Posterior cingulate gyrus (tissue), 11 donors: ENCODE data around the gene SAMD7.

Experiments
- DNase-seq, 10 donors: peaks; one replicate each; pipeline versions ENCODE4 v3.0.0 to v3.0.0-alpha.2; 2020 to 2021; ENCODE audit warnings: mixed read lengths in 3 of 10
- intact Hi-C: fragments of 100-400 bp; cut with DNase I; formaldehyde crosslinking; loops from one replicate; pipeline ENCODE4 v1.15.1; 2023

The SAMD7 gene

DNA sequence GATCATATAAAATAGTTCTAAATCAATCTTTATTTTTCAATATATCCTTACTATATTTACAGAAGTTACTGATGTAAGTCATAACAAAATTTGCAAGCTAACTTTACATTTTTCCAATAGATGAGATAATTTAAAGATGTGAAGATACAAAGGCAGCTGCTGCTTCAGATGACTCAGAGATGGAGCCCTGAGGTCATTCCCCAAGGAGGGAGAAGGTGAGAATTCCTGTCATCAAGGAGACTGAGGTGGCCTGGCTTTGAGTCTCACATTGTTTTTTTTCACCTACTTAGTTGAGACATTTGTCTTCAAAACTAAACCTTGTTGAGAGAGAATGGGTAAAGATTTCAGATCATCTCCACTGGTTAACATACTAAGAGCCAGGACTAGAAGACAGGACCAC, 3.9 kb upstream of the SAMD7 start:
- DNase-seq = no peak
- intact Hi-C loops = no loop called here

- no peak for DNase-seq
- intact Hi-C loops = no loop called here
Measured at GRCh38 chr3:169907944-169908343, 3.4 kb upstream of the SAMD7 start.

- intact Hi-C loops = no loop called here
Measured at GRCh38 chr3:169913323-169913722, 2.0 kb downstream of the SAMD7 start.

DNA sequence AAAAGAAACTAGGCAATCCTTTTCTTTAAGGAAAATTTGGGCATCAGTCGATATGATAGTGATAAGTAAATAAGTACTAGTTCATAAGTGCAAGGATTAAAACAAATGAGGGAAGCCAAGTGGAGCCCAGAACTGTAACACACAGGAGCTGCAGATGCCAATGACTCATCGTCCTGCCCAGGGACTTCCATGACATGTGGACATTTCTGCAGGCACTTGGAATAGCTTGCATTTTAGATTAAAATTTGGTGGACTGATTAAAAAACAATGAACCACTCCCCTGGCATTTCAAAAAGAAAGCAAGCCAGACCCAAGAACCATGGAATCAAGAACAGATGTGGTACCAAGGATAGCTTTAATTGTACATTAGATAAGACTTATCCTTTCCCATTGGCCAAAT, 2.9 kb downstream of the SAMD7 start:
- no peak for DNase-seq

More at GRCh38 chr3:169913323-169913722, 2.0 kb downstream of the SAMD7 start:
- no peak for DNase-seq

DNA sequence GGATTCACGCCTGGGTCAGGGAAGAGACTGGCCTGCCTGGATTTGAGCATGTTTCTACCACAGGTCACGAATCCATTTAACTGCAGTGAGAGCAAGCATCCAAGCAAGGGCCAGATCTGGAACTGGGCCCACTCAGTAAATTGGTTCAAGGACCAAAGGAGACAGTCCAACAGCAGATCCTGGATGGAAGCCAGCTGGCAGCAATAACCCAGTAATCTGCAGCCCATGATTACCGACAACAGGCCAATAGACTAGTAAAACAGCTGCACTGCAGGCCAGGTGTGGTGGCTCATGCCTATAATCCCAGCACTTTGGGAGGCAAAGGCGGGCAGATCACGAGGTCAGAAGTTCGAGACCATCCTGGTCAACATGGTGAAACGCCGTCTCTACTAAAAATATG, 11.8 kb downstream of the SAMD7 start:
- intact Hi-C loops = no loop called here
- DNase-seq = peak in 1 of 10 donors; percentile 16

More for the DNA sequence above, 2.9 kb downstream of the SAMD7 start:
- intact Hi-C loops = no loop called here

- DNase-seq = no peak
- intact Hi-C loops = no loop called here
Measured at GRCh38 chr3:169923831-169924230, 12.5 kb downstream of the SAMD7 start.

GRCh38 chr3:169929830-169930519, 18.6 kb downstream of the SAMD7 start:
- intact Hi-C loops = no loop called here
- no peak for DNase-seq

DNA sequence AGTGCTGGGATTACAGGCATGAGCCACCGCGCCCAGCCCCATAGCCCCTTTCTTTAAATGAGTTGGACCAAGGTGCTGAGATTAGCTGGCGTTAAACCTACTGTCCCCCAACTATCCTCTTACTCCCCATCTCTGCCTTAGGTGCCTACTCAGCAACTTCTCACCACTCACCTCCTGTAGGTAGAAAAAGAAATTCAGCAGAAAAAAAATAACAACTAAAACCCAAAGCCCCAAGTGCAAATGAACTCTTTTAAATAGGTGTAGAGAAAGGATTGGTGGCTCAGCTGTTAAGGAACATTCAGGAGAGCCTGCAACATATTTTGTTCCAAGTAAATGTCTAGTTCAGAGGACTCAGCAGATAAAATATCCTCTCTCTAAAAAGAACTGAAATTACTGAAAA, 19.5 kb downstream of the SAMD7 start:
- no peak for DNase-seq
- intact Hi-C loops = no loop called here

- DNase-seq = no peak
- intact Hi-C loops = no loop called here
Measured at GRCh38 chr3:169931747-169932520, 20.6 kb downstream of the SAMD7 start.

DNA sequence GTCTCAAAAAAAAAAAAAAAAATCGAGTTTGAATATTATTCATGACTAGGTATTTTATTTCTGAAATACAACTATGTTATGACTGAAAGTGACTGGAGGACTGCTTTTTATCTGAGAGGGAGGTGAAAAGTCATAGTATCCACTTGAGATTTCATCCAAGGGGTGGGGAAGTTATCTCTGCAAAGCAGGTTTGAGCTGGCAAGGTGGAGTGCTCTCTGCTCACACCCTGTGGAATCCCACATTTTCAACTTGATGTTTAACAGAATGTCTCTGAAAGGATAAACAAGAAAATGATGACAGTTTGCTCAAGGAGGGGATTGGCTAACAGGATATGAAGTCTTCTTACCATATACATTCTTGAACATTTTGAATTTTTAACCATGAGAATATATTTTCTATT, 27.9 kb downstream of the SAMD7 start:
- DNase-seq = no peak
- intact Hi-C loops = no loop called here

- intact Hi-C loops = no loop called here
- DNase-seq = no peak
Measured at GRCh38 chr3:169939751-169940150, 28.4 kb downstream of the SAMD7 start.

DNA sequence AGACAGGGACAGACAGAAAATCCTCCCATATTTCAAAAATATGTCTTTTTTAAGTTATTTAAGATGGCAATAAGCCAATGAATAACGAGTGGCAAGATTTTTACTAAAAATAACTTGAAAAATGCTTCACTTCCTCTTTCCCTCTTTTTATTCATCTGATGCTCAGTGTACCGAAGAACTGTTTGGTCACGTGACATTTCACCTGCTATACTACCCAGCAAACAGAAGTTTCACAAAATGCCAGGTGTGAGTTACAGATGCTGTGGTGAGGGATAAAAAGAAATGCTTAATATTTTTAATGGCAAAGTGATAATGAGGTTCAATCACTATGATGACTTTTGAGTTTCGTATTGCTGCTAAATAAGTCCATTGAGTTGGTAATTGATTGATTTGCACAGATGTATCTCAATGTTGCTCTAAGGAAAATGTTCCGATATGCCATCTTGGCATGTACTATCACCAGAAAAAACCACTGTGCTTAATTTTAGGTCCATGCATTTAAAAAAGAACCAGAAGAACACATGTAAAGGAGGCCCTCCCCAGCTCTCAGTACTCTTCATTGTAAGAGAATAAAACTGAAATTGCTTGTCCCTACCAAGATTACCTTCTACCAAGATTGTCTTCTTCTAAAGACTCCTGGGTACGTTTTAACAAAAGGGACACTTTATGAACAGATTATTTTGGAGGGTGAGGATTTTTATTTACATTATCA, 29.3 kb downstream of the SAMD7 start:
- intact Hi-C loops = no loop called here
- no peak for DNase-seq

DNA sequence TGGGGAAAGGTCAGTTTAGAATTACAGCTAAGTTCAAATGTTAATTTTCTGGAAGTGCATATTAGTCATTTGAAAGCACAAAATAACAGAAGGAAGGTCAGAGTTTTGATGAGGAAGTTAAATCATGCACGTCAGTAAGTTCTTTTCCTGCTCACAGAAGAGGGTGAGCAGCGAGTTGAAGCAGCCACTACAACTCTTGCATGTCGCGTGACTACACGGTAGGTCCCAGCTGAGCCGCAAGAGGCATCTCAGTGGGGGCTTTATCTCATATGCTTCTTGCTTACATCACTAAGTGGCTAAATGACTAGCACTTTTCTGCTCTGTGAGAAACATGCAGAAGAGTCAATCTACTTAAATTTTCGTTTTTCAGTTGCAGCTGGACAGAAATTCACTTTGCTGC, 33.9 kb downstream of the SAMD7 start:
- DNase-seq = no peak
- intact Hi-C loops = no loop called here

DNA sequence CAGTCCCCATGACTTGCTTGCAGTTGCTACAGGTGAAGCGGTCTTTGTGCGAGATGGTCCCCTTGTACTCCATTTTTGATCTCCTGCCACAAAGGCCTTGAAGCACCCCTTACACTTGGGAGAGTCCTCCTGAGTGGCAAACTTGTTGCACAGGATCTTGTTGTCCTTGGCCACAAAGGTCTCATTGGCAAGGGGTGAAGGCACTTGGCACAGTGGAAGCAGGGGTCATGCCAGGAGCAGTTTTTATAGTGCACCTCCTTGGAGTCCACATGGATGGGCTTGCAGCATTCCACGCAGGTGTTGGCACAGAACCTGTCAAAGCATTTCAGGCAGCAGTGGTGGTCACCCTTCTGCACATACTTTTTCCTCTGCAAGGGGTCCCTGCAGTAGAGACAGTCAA, 35.0 kb downstream of the SAMD7 start:
- intact Hi-C loops = no loop called here
- no peak for DNase-seq

DNA sequence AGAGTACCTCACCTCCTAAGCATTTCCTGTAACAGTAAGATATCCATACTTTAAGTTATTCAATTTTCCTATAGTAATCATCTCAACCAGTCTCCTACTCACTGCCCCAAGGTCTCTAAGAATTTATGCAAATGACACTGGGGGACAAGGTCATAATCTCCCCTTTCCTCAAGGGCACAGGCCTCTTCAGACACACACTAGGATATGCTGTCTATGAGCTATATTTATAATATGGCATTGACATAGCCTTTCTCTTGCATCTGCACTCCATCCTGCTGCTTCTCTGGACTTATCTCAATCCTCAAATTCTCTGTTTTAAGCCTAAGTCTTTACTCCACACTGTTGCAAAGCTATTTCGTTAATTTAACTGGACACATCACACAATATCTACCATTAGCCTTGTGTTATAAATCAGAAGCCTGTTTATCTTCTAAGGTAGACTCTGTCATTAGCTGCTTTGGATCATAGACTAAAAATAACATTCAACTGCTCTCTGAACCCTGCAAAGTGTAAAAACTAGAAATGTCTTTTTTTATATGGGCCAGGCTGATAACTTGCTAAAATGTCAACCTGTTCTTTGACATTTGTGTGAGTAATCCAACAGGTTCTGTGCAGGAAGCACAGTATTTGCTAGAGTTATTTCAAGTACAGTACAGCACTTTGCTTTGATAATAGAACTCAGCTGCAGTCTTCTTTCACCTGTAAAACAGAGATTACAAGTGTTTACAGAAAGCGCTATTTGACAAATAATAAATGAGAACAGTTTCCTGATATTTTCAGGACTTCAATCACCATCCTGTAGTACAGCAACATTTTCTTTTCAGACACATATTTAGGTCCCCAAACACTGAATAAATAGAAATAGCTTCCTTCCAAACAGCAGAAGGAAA, 37.4 kb downstream of the SAMD7 start:
- intact Hi-C loops = no loop called here
- DNase-seq = no peak

DNA sequence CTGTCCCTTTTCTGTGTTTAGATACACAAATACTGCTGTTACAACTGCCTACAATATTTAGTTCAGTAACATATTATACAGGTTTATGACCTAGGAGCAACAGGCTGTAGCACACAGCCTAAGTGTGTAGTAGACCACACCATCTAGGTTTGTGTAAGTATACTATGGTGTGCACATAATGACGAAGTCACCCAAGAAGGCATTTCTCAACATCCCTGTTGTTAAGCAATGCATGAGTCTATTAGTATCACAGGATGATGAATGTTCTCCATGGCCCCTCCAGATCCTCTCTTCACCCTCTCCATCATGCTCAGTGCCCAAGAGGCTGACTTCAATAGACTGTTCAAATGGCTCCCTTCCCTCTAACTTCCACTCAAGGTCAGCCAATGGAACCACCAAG, 40.7 kb downstream of the SAMD7 start:
- intact Hi-C loops = no loop called here
- no peak for DNase-seq

DNA sequence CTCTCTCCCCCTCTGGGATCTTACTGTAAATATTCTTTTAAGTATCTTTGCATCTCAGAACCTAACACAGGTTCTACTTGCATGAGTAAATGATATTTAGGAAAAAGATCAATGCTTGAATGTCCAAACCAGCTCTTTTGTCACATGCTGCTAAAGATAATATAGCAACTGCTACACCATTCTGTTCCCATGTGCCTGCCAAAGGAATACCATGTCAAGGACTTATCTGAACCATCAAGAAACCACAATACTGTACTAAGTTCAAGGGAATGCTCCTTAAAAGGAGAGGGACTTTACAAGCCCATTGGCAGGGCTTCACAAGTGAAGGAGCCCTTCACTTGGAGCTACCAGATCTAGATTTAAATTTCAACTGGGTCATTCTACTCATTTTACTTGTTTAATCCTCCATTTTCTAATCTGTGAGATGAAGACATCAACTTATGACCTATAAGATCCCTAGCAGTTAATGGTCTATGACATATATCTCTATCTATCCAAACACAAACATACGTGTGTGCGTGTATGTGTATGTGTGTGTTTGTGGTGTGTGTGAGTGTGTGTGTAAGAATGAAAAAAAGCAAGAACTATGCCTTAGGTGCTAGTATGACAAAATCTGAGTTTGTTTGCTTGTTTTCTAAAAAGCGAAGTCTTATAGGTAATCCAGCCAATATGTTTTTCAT, 42.2 kb downstream of the SAMD7 start:
- no peak for DNase-seq
- intact Hi-C loops = no loop called here

GRCh38 chr3:169954142-169954756, 42.9 kb downstream of the SAMD7 start:
- no peak for DNase-seq
- intact Hi-C loops = no loop called here

- DNase-seq = no peak
- intact Hi-C loops = no loop called here
Measured at GRCh38 chr3:169955406-169955805, 44.0 kb downstream of the SAMD7 start.
